IPS-18c (cell line): ENCODE data around the gene RBFOX1.

Source experiments
- H3K4me3 ChIP-seq: 2 replicates; pipeline ENCODE4 v1.7.0; 2013; ENCODE audit warnings: low read depth, mild to moderate bottlenecking, low read length, moderate library complexity; ENCODE audit not compliant: insufficient read depth
- H3K9me3 ChIP-seq: one replicate; pipeline ENCODE4 v1.6.1; 2013; ENCODE audit warnings: mild to moderate bottlenecking, low read length, moderate library complexity; ENCODE audit not compliant: control insufficient read depth, insufficient read depth

Gene RBFOX1

GRCh38 chr16:7382521-7382920 lies 49.9 kb downstream of the RBFOX1 start:
- Histone ChIP-seq H3K4me3 (no peak overlapping the region), H3K9me3 (peaks cover 2% of the 10 kb centered on the region)

DNA sequence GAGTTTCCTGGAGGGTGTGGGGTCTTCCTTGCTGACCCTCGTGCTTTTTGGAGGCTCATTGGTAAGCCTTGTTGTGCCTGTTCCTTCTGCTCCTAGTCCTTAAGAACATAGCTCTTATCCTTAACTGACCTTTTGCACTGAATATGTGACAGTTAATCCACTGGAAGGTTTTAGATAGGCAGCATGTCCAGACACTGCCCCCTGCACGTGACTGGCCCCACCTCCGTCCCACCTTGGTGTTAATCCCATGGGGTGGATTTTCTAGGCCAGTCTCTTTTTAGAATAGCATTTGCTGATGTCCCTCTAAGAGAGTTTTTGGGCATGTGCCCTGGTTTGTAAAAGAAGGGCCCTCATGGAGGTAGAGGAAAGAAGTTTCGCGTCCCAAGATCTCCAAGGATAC lies 58.3 kb downstream of the RBFOX1 start:
- no peak overlapping the region for H3K4me3 ChIP-seq

DNA sequence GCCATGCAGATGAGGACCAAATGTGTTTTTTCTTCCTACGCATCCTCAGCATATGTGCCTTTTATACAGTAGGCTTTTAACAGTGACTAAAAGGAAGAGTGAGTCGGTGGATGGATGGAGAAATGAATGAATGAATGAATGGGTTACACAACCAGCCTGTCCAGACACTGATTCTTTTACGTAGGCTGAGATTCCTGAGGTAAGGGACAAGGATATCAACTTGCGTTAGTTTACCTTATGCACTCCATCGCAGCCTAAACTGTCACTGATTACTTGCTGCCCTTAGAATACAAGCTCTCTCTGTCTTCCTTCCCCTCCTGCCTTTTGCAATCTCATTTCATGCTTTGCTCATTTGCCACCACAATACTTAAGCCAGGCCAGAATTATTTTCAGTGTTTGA lies 59.0 kb downstream of the RBFOX1 start:
- peaks cover 4% of the 10 kb centered on the region for H3K9me3 ChIP-seq
- no peak overlapping the region for H3K4me3 ChIP-seq

More for the DNA sequence above, 58.3 kb downstream of the RBFOX1 start:
- H3K9me3 ChIP-seq = peaks cover 4% of the 10 kb centered on the region

DNA sequence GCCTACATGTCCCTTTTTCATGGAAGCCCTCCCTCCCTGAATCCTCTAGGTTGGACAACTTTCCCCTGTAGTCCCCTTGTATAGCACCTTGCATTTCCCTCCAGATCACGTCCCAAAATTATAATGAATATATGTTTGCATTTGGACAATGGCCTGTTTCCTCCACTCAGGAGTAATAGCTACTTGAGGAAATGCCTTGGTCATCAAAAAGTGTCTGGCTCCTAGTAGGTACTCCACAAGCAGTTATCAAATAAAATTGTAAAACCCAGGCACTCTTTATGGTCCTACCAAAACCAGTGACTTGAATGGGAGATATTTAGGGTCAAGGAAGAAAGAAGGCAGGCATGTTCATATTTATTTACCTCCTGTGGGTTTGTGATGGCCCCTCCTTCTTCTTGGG lies 59.6 kb downstream of the RBFOX1 start:
- H3K4me3 ChIP-seq = no peak overlapping the region

DNA sequence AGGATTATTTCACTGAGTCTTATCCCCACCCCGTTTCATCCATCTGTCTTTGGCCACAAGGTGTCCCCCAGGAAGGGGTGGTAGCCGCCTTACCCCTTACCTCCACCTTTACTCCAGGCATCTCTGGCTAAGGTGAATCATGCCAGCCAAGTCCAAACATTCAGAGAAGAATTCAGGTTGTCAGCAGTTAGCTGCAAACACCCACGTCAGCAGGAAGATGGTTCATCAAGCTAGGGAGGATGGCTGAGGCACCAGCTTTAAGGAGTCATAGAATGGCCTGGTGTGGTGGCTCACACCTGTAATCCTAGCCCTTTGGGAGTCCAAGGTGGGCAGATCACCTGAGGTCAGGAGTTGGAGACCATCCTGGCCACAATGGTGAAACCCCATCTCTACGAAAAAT lies 61.0 kb downstream of the RBFOX1 start:
- Histone ChIP-seq H3K4me3 (no peak overlapping the region), H3K9me3 (no peaks in the 10 kb centered on the region)

More for the DNA sequence above, 59.6 kb downstream of the RBFOX1 start:
- peaks cover 4% of the 10 kb centered on the region for H3K9me3 ChIP-seq

GRCh38 chr16:7394720-7395336 lies 62.2 kb downstream of the RBFOX1 start:
- H3K4me3 ChIP-seq = no peak overlapping the region
- H3K9me3 ChIP-seq = no peaks in the 10 kb centered on the region

GRCh38 chr16:7397901-7398300 lies 65.3 kb downstream of the RBFOX1 start:
- no peaks in the 10 kb centered on the region for H3K9me3 ChIP-seq
- H3K4me3 ChIP-seq = no peak overlapping the region

DNA sequence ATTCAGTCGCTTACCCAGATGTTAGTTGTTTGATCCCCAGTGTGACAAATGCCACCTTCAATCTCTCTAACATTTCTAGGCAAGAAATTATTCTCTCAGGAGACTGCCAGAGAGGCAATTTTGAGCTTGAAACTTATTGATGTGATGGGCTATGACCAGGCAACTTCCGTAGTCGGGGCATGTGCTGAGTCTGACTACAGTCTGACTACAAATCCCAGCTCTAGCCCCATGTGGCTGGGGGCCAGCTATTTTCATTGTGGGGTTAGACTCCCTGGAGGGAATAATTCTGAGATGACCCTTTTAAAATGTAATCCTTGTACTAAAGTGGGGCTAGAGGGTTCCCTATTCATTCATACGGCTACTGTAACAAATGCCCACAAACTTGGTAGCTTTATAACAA lies 65.9 kb downstream of the RBFOX1 start:
- Histone ChIP-seq H3K9me3 (no peaks in the 10 kb centered on the region), H3K4me3 (no peak overlapping the region)

DNA sequence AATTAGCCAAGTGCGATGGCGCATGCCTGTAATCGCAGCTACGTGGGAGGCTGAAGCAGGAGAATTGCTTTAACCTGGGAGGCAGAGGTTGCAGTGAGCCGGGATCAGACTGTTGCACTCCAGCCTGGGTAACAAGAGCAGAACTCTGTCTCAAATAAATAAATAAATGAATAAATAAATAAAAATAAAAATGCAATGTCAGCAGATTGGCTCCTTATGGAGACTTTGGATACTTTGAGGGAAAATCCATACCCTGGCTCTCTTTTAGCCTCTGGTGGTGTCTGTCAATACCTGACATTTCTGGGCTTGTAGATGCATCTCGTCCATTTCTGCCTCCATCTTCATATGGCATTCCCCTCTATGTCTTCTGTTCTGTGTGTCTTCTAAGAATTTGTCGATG lies 66.7 kb downstream of the RBFOX1 start:
- Histone ChIP-seq H3K9me3 (no peaks in the 10 kb centered on the region), H3K4me3 (no peak overlapping the region)

- Histone ChIP-seq H3K9me3 (no peaks in the 10 kb centered on the region), H3K4me3 (no peak overlapping the region)
Observed at GRCh38 chr16:7400117-7400890, 67.7 kb downstream of the RBFOX1 start.

DNA sequence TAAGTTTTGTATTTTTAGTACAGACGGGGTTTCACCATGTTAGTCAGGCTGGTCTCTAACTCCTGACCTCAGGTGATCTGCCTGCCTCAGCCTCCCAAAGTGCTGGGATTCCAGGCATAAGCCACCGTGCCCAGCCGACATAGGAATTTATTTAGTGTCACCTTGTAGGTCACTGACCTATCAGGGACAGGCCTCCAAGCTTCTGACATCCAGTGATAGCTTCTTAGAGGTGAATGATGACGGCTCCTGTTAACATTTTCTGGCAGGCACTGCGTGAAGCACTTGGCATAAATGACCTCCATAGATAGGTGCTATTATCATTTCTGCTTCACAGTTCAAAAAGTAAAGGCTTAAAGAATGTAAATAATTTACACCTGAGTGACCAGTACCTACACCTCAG lies 71.6 kb downstream of the RBFOX1 start:
- H3K9me3 ChIP-seq = no peaks in the 10 kb centered on the region
- H3K4me3 ChIP-seq = no peak overlapping the region

DNA sequence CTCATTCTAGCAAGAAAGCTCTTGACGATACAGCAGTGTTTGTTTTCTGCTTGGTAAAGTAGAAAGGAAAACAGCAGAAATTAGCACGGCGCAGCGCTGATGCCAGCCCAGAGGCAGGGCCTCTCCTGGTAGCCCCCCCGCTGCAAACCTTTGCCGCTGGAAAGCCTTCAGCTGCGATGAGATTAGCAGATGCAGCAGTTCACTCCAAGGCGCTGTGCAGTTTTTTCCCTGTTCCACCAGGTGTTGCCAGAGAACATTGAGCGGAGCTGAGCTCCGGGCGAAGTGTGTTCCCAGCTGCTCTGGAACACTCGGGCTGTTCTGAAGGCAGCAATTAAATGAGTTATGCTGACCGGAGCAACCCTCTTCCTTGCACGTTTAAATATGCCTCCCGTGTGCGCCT lies 72.5 kb downstream of the RBFOX1 start:
- Histone ChIP-seq H3K9me3 (no peaks in the 10 kb centered on the region), H3K4me3 (no peak overlapping the region)

GRCh38 chr16:7408700-7409365 lies 76.2 kb downstream of the RBFOX1 start:
- H3K4me3 ChIP-seq = no peak overlapping the region
- no peaks in the 10 kb centered on the region for H3K9me3 ChIP-seq

DNA sequence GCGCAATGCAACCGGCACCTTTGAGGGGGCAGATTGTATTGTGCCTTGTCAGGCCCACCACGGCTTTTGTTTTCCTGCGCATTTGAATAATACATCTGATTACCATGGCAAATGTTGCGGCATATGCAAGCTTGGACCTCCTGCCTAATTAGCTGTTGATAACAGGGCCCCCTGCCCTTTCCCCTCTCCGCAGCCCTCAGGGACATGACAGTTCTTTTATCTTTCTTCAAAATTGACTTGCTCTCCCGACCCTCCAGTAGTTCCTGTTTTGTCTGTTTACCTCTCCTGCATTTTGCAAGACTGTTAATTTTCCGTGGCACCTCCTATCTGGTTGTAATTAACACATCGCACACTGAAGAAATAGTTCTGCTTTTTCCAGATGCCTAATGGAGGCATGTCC lies 86.8 kb downstream of the RBFOX1 start:
- Histone ChIP-seq H3K9me3 (peaks cover 2% of the 10 kb centered on the region), H3K4me3 (no peak overlapping the region)

DNA sequence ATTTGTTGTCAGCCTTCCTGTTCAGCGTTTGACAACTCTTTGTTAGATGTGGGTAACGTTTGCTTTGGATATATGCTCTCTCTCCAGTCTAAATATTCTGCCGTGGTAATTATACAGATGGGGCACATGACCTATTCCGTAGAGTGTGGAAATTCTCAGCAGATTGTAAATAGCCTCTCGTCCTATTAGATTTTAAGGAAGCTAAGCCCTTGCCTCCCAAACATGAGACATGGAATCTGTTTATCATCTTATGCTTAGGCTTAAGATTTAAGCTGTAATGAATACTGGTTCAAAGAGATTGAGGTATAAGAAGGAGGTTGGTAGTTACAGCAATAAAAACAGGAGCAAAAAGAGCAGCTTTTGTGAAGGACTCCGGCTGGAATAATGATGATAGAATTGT lies 87.4 kb downstream of the RBFOX1 start:
- peaks cover 2% of the 10 kb centered on the region for H3K9me3 ChIP-seq
- no peak overlapping the region for H3K4me3 ChIP-seq

GRCh38 chr16:7420843-7421242 lies 88.2 kb downstream of the RBFOX1 start:
- H3K9me3 ChIP-seq = peaks cover 2% of the 10 kb centered on the region
- no peak overlapping the region for H3K4me3 ChIP-seq

GRCh38 chr16:7421578-7421977 lies 88.9 kb downstream of the RBFOX1 start:
- Histone ChIP-seq H3K9me3 (peaks cover 2% of the 10 kb centered on the region), H3K4me3 (no peak overlapping the region)
